NT2/D1 (cell line): ENCODE measurements around the gene AMN1.

Experiments used
- SUZ12 ChIP-seq: IDR thresholded peaks from 2 replicates; pipeline ENCODE4 v1.6.1; 2011; ENCODE audit not compliant: insufficient read length, insufficient read depth; ENCODE audit errors: extremely low read depth
- YY1 ChIP-seq: IDR thresholded peaks from 2 replicates; pipeline ENCODE4 v1.6.1; 2011; ENCODE audit not compliant: insufficient read length, insufficient read depth
- ZNF274 ChIP-seq: IDR thresholded peaks from 2 replicates; pipeline ENCODE4 v1.6.1; 2011; ENCODE audit warnings: mild to moderate bottlenecking, low read depth, low read length

GRCh38 chr12:31724557-31724956, 4.3 kb downstream of the AMN1 start:
- no peak for TF ChIP-seq ZNF274
- no peak for TF ChIP-seq YY1
- no peak for TF ChIP-seq SUZ12
